ENCODE measurements around the gene PRKAG2.

PRKAG2 gene

GRCh38 chr7:151597541-151598444, 279.1 kb downstream of the PRKAG2 start:
- no peak for TF ChIP-seq CTCF (IDR thresholded peaks at IDR 0.05; ENCODE audit: insufficient read depth, missing control alignments)
- no peak for DNase-seq (ENCODE audit: insufficient read length, low spot score)
- FAIRE-seq = no peak

- no peak for DNase-seq (ENCODE audit: insufficient read length, low spot score)
- no peak for FAIRE-seq
Measured at GRCh38 chr7:151595702-151596350, 281.1 kb downstream of the PRKAG2 start.

GRCh38 chr7:151592868-151593486, 283.9 kb downstream of the PRKAG2 start:
- DNase-seq (ENCODE audit: insufficient read length, low spot score) (no peak), FAIRE-seq (no peak)
- no peak for TF ChIP-seq CTCF (IDR thresholded peaks at IDR 0.05; ENCODE audit: insufficient read depth, missing control alignments)

More at GRCh38 chr7:151595702-151596350, 281.1 kb downstream of the PRKAG2 start:
- TF ChIP-seq CTCF (IDR thresholded peaks at IDR 0.05; ENCODE audit: insufficient read depth, missing control alignments) = no peak

- no peak for TF ChIP-seq CTCF (IDR thresholded peaks at IDR 0.05; ENCODE audit: insufficient read depth, missing control alignments)
- FAIRE-seq = no peak
Measured at GRCh38 chr7:151592330-151592729, 284.6 kb downstream of the PRKAG2 start.

GRCh38 chr7:151591866-151592265, 285.0 kb downstream of the PRKAG2 start:
- TF ChIP-seq CTCF (IDR thresholded peaks at IDR 0.05; ENCODE audit: insufficient read depth, missing control alignments) = no peak
- DNase-seq (ENCODE audit: insufficient read length, low spot score) = no peak
- no peak for FAIRE-seq

More at GRCh38 chr7:151592330-151592729, 284.6 kb downstream of the PRKAG2 start:
- DNase-seq (ENCODE audit: insufficient read length, low spot score) = no peak

- FAIRE-seq (no peak), DNase-seq (ENCODE audit: insufficient read length, low spot score) (no peak)
- TF ChIP-seq CTCF (IDR thresholded peaks at IDR 0.05; ENCODE audit: insufficient read depth, missing control alignments) = no peak
Measured at GRCh38 chr7:151590850-151591771, 285.8 kb downstream of the PRKAG2 start.

Measured in D721Med (cell line).